WTC11 (cell line): ENCODE data around the gene PKP3. TPM values are rescaled to one million over a fixed set of nuclear protein-coding genes. Genes with fewer than 3 reads are reported as not detected.

ENCODE experiments used
- ATAC-seq: fragments of 200-7000 bp; cut with Tn5 transposase; 2 replicates; pipeline ENCODE4 v1.10.0; 2021; ENCODE audit warnings: mild to moderate bottlenecking, moderate library complexity
- CTCF ChIA-PET: fragments of 300-600 bp; sonication (Branson Sonifier 250); formaldehyde crosslinking; loops from one replicate; lab custom pipeline; 2021; ENCODE audit warnings: antibody characterized with exemption; lab: Charles Lee
- POLR2A ChIA-PET: fragments of 350-600 bp; sonication (Branson Sonifier 250); formaldehyde crosslinking; loops from one replicate; lab custom pipeline; 2021; ENCODE audit warnings: antibody characterized with exemption; lab: Charles Lee
- DNase-seq: peaks from one replicate; pipeline ENCODE4 v3.0.0; 2021; ENCODE audit warnings: low spot score
- H3K27ac Mint-ChIP-seq: 2 replicates; pipeline ENCODE4 v1.8.0; 2021; ENCODE audit warnings: mixed read lengths
- H3K27me3 Mint-ChIP-seq: 2 replicates; pipeline ENCODE4 v1.8.0; 2021; ENCODE audit warnings: low read depth, mild to moderate bottlenecking, moderate library complexity, mixed read lengths
- H3K36me3 Mint-ChIP-seq: 2 replicates; pipeline ENCODE4 v1.8.0; 2021; ENCODE audit warnings: mixed read lengths
- H3K4me1 Mint-ChIP-seq: 2 replicates; pipeline ENCODE4 v1.8.0; 2022; ENCODE audit warnings: mixed read lengths
- H3K4me3 Mint-ChIP-seq: 2 replicates; pipeline ENCODE4 v1.8.0; 2021; ENCODE audit warnings: mild to moderate bottlenecking, moderate library complexity, mixed read lengths
- H3K9me3 Mint-ChIP-seq: 2 replicates; pipeline ENCODE4 v1.8.0; 2021; ENCODE audit warnings: mixed read lengths
- AR ChIP-seq: fragments of 250-450 bp; sonication (Bioruptor Pico); IDR thresholded peaks from 2 replicates; pipeline ENCODE4 v1.9.0; 2021; ENCODE audit warnings: mild to moderate bottlenecking
- ATF3 ChIP-seq: sonication (generic); formaldehyde crosslinking; conservative IDR thresholded peaks from 2 replicates; pipeline ENCODE4 v1.8.1; 2022; ENCODE audit warnings: mild to moderate bottlenecking, missing genetic modification reagents
- CDX4 ChIP-seq: fragments of 250-450 bp; sonication (Bioruptor Pico); IDR thresholded peaks from 2 replicates; pipeline ENCODE4 v1.9.0; 2021; ENCODE audit warnings: moderate library complexity, mild to moderate bottlenecking, inconsistent platforms, borderline replicate concordance
- CREM ChIP-seq: sonication (generic); formaldehyde crosslinking; IDR thresholded peaks from 2 replicates; pipeline ENCODE4 v1.8.1; 2022; ENCODE audit warnings: mild to moderate bottlenecking, missing genetic modification reagents, moderate library complexity
- E2F1 ChIP-seq: sonication (generic); formaldehyde crosslinking; IDR thresholded peaks from 2 replicates; pipeline ENCODE4 v1.8.0; 2022; ENCODE audit warnings: mild to moderate bottlenecking, missing genetic modification reagents
- ERG ChIP-seq: fragments of 250-450 bp; sonication (Bioruptor Pico); IDR thresholded peaks from 2 replicates; pipeline ENCODE4 v1.8.0; 2021; ENCODE audit warnings: mild to moderate bottlenecking
- ESRRA ChIP-seq: sonication (generic); formaldehyde crosslinking; IDR thresholded peaks from 2 replicates; pipeline ENCODE4 v1.8.1; 2022; ENCODE audit warnings: mild to moderate bottlenecking, missing genetic modification reagents, borderline replicate concordance
- ETV6 ChIP-seq: sonication (generic); formaldehyde crosslinking; IDR thresholded peaks from 2 replicates; pipeline ENCODE4 v1.8.1; 2022; ENCODE audit warnings: mild to moderate bottlenecking, missing genetic modification reagents
- FOXP1 ChIP-seq: sonication (generic); formaldehyde crosslinking; IDR thresholded peaks from 2 replicates; pipeline ENCODE4 v1.8.0; 2022; ENCODE audit warnings: missing genetic modification reagents, mild to moderate bottlenecking, moderate library complexity, borderline replicate concordance
- HMGA2 ChIP-seq: fragments of 250-450 bp; sonication (Bioruptor Pico); IDR thresholded peaks from 2 replicates; pipeline ENCODE4 v1.4.0; 2021; ENCODE audit warnings: mild to moderate bottlenecking, moderate library complexity
- MYBL2 ChIP-seq: sonication (generic); formaldehyde crosslinking; IDR thresholded peaks from 2 replicates; pipeline ENCODE4 v1.8.1; 2023; ENCODE audit warnings: mild to moderate bottlenecking, moderate library complexity, missing genetic modification reagents
- OVOL2 ChIP-seq: fragments of 250-450 bp; sonication (Bioruptor Pico); IDR thresholded peaks from 2 replicates; pipeline ENCODE4 v1.9.0; 2021; ENCODE audit warnings: mild to moderate bottlenecking, borderline replicate concordance
- RELA ChIP-seq: sonication (generic); formaldehyde crosslinking; IDR thresholded peaks from 2 replicates; pipeline ENCODE4 v1.8.1; 2022; ENCODE audit warnings: missing genetic modification reagents, mild to moderate bottlenecking, borderline replicate concordance
- TP53 ChIP-seq: sonication (generic); formaldehyde crosslinking; IDR thresholded peaks from 2 replicates; pipeline ENCODE4 v1.8.1; 2023; ENCODE audit warnings: mild to moderate bottlenecking, missing genetic modification reagents
- ZMAT4 ChIP-seq: fragments of 250-450 bp; sonication (Bioruptor Pico); IDR thresholded peaks from 2 replicates; pipeline ENCODE4 v1.9.0; 2021; ENCODE audit warnings: mild to moderate bottlenecking
- ZNF138 ChIP-seq: sonication (generic); formaldehyde crosslinking; conservative IDR thresholded peaks from 2 replicates; pipeline ENCODE4 v1.8.1; 2022; ENCODE audit warnings: mild to moderate bottlenecking, moderate library complexity, missing genetic modification reagents
- ZNF317 ChIP-seq: sonication (generic); formaldehyde crosslinking; IDR thresholded peaks from 2 replicates; pipeline ENCODE4 v1.8.1; 2023; ENCODE audit warnings: low read depth, mild to moderate bottlenecking, moderate library complexity, missing genetic modification reagents, borderline replicate concordance
- ZNF425 ChIP-seq: fragments of 250-450 bp; sonication (Bioruptor Pico); conservative IDR thresholded peaks from 2 replicates; pipeline ENCODE4 v1.9.0; 2021; ENCODE audit warnings: mild to moderate bottlenecking
- ZNF671 ChIP-seq: fragments of 250-450 bp; sonication (Bioruptor Pico); IDR thresholded peaks from 2 replicates; pipeline ENCODE4 v1.8.0; 2021; ENCODE audit warnings: mild to moderate bottlenecking
- total RNA-seq: library from RNA; stranded (reverse); gene quantifications from 3 replicates; pipeline ENCODE4 v1.2.3, GENCODE V29; 2021

PKP3 gene
- total RNA-seq, 1 experiment from 2014 or later, result 17.3 TPM

GRCh38 chr11:373716-374551 is 20.1 kb upstream of the PKP3 start (continued):
- TF ChIP-seq ZNF425 (CRISPR knock-in tag) (no peak), ZMAT4 (CRISPR knock-in tag) (no peak), ERG (no peak), FOXP1 (CRISPR knock-in tag) (no peak), OVOL2 (CRISPR knock-in tag) (no peak), ETV6 (CRISPR knock-in tag) (no peak), AR (CRISPR knock-in tag) (no peak)

GRCh38 chr11:375065-376025 is 18.7 kb upstream of the PKP3 start:
- Mint-ChIP-seq H3K36me3 (peaks cover 21% of the 10 kb centered on the region), H3K4me1 (peaks cover 6% of the 10 kb centered on the region), H3K27me3 (no peaks in the 10 kb centered on the region), H3K27ac (no peak overlapping the region), H3K9me3 (0 out of 2 replicates have a peak, but pooled peaks cover 7% of the 10 kb centered on the region), H3K4me3 (no peak overlapping the region)
- TF ChIP-seq TP53 (CRISPR knock-in tag), result no peak
- ChIA-PET CTCF (interaction anchor here (1.2 kb wide), 1 partner anchor 15 kb away, joined by 4 read pairs; no protein-coding TSS in a partner anchor), POLR2A (interaction anchor here (0.6 kb wide), 1 partner anchor 68 kb away, joined by 4 read pairs; the partner anchor contains the start of gene IFITM2)
- no peak for DNase-seq
- ATAC-seq, result no peak

- DNase-seq (no peak), ATAC-seq (no peak)
- Mint-ChIP-seq H3K27me3 (no peaks in the 10 kb centered on the region), H3K27ac (no peak overlapping the region), H3K9me3 (0 out of 2 replicates have a peak, but pooled peaks cover 7% of the 10 kb centered on the region), H3K4me3 (no peak overlapping the region), H3K4me1 (no peaks in the 10 kb centered on the region), H3K36me3 (peaks cover 20% of the 10 kb centered on the region)
- ChIA-PET POLR2A (interaction anchor here (0.6 to 1.2 kb wide), 2 partner anchors 14 to 17 kb away, joined by 3 read pairs; partner anchors contain the start of gene PKP3), CTCF (interaction anchor here (0.9 to 2.0 kb wide), 4 partner anchors 14 to 161 kb away, joined by 3 to 7 read pairs (median 4); no protein-coding TSS in a partner anchor)
- TF ChIP-seq HMGA2 (CRISPR knock-in tag) (no peak), RELA (CRISPR knock-in tag) (no peak), MYBL2 (no peak), ZNF317 (CRISPR knock-in tag) (no peak), ZNF138 (no peak), ATF3 (CRISPR knock-in tag) (no peak), E2F1 (CRISPR knock-in tag) (no peak), CREM (no peak), ZNF671 (no peak), CDX4 (no peak), ESRRA (CRISPR knock-in tag) (no peak)
Measured at GRCh38 chr11:376531-377173, 17.4 kb upstream of the PKP3 start.
